ENCODE measurements around the gene ZNF768. TPM values are rescaled to one million over a fixed set of nuclear protein-coding genes. Genes with fewer than 3 reads are reported as not detected.

Gene ZNF768
- total and polyA plus RNA-seq, 2 of the 13 experiments (the other 11 are each of a cell fraction or from before 2014, with no cell fraction given) = 26.7 to 34.4 TPM

DNA sequence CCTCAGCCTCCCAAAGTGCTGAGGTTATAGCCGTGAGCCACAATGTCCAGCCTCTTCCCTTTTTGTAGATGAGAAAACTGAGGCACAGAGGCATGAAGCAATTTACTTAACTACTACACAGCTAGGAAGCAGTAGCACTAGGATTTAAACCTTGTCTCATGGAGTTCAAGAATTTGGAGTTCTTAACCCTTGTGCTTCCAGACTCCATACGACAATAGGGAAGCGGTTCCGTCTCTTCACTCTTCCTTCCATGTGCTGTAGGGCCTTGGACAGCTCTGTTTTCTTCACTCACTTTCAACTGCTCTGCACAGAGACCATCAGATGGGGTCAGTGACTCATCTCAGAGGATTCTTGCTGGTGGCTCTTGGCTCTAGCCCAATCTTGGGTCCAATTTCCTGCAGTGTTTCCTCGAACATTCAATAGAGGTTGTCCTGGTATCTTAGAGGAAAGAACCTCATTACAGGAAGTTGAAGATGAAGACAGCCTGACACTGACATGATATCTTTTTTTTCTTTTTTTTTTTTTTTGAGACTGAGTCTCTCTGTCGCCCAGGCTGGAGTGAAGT lies 34.5 kb downstream of the ZNF768 start (continued):
- TF ChIP-seq, protein P1, sequence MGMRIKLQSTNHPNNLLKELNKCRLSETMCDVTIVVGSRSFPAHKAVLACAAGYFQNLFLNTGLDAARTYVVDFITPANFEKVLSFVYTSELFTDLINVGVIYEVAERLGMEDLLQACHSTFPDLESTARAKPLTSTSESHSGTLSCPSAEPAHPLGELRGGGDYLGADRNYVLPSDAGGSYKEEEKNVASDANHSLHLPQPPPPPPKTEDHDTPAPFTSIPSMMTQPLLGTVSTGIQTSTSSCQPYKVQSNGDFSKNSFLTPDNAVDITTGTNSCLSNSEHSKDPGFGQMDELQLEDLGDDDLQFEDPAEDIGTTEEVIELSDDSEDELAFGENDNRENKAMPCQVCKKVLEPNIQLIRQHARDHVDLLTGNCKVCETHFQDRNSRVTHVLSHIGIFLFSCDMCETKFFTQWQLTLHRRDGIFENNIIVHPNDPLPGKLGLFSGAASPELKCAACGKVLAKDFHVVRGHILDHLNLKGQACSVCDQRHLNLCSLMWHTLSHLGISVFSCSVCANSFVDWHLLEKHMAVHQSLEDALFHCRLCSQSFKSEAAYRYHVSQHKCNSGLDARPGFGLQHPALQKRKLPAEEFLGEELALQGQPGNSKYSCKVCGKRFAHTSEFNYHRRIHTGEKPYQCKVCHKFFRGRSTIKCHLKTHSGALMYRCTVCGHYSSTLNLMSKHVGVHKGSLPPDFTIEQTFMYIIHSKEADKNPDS (CRISPR knock-in tag; IDR thresholded peaks at IDR 0.05) = no peak
- TF ChIP-seq EED (CRISPR knock-in tag; IDR thresholded peaks at IDR 0.05) (no peak), TSC22D2 (CRISPR knock-in tag; IDR thresholded peaks at IDR 0.05; ENCODE audit: borderline replicate concordance) (no peak), SYNCRIP (IDR thresholded peaks at IDR 0.05; ENCODE audit: insufficient read depth, low read depth, low read length) (no peak), ZKSCAN1 (IDR thresholded peaks at IDR 0.05; ENCODE audit: low read length) (no peak), ZNF629 (CRISPR knock-in tag; conservative IDR thresholded peaks at IDR 0.05) (peak; percentile 77), SAP130 (CRISPR knock-in tag; IDR thresholded peaks at IDR 0.05; ENCODE audit: low read depth) (peak; percentile 49), FLYWCH1 (CRISPR knock-in tag; IDR thresholded peaks at IDR 0.05) (no peak)
- TF ChIP-seq, protein P2, sequence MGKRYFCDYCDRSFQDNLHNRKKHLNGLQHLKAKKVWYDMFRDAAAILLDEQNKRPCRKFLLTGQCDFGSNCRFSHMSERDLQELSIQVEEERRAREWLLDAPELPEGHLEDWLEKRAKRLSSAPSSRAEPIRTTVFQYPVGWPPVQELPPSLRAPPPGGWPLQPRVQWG (CRISPR knock-in tag; IDR thresholded peaks at IDR 0.05; ENCODE audit: borderline replicate concordance, low read depth) = no peak
- TF ChIP-seq, protein P3, sequence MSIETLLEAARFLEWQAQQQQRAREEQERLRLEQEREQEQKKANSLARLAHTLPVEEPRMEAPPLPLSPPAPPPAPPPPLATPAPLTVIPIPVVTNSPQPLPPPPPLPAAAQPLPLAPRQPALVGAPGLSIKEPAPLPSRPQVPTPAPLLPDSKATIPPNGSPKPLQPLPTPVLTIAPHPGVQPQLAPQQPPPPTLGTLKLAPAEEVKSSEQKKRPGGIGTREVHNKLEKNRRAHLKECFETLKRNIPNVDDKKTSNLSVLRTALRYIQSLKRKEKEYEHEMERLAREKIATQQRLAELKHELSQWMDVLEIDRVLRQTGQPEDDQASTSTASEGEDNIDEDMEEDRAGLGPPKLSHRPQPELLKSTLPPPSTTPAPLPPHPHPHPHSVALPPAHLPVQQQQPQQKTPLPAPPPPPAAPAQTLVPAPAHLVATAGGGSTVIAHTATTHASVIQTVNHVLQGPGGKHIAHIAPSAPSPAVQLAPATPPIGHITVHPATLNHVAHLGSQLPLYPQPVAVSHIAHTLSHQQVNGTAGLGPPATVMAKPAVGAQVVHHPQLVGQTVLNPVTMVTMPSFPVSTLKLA (IDR thresholded peaks at IDR 0.05) = no peak

All from HepG2 (cell line).